WTC11 (cell line): ENCODE results near the gene IGSF10. TPM values are rescaled to one million over a fixed set of nuclear protein-coding genes. Genes with fewer than 3 reads are reported as not detected.

Experiments used
- ATAC-seq: fragments of 200-7000 bp; cut with Tn5 transposase; 2 replicates; pipeline ENCODE4 v1.10.0; 2021; ENCODE audit warnings: mild to moderate bottlenecking, moderate library complexity
- CTCF ChIA-PET: fragments of 300-600 bp; sonication (Branson Sonifier 250); formaldehyde crosslinking; loops from one replicate; lab custom pipeline; 2021; ENCODE audit warnings: antibody characterized with exemption; lab: Charles Lee
- POLR2A ChIA-PET: fragments of 350-600 bp; sonication (Branson Sonifier 250); formaldehyde crosslinking; loops from one replicate; lab custom pipeline; 2021; ENCODE audit warnings: antibody characterized with exemption; lab: Charles Lee
- DNase-seq: peaks from one replicate; pipeline ENCODE4 v3.0.0; 2021; ENCODE audit warnings: low spot score
- H3K27ac Mint-ChIP-seq: 2 replicates; pipeline ENCODE4 v1.8.0; 2021; ENCODE audit warnings: mixed read lengths
- H3K27me3 Mint-ChIP-seq: 2 replicates; pipeline ENCODE4 v1.8.0; 2021; ENCODE audit warnings: low read depth, mild to moderate bottlenecking, moderate library complexity, mixed read lengths
- H3K36me3 Mint-ChIP-seq: 2 replicates; pipeline ENCODE4 v1.8.0; 2021; ENCODE audit warnings: mixed read lengths
- H3K4me1 Mint-ChIP-seq: 2 replicates; pipeline ENCODE4 v1.8.0; 2022; ENCODE audit warnings: mixed read lengths
- H3K4me3 Mint-ChIP-seq: 2 replicates; pipeline ENCODE4 v1.8.0; 2021; ENCODE audit warnings: mild to moderate bottlenecking, moderate library complexity, mixed read lengths
- H3K9me3 Mint-ChIP-seq: 2 replicates; pipeline ENCODE4 v1.8.0; 2021; ENCODE audit warnings: mixed read lengths
- CREM ChIP-seq: sonication (generic); formaldehyde crosslinking; IDR thresholded peaks from 2 replicates; pipeline ENCODE4 v1.8.1; 2022; ENCODE audit warnings: mild to moderate bottlenecking, missing genetic modification reagents, moderate library complexity
- ETV6 ChIP-seq: sonication (generic); formaldehyde crosslinking; IDR thresholded peaks from 2 replicates; pipeline ENCODE4 v1.8.1; 2022; ENCODE audit warnings: mild to moderate bottlenecking, missing genetic modification reagents
- GABPB1 ChIP-seq: sonication (generic); formaldehyde crosslinking; IDR thresholded peaks from 2 replicates; pipeline ENCODE4 v1.8.1; 2023; ENCODE audit warnings: mild to moderate bottlenecking, missing genetic modification reagents
- GRHL2 ChIP-seq: fragments of 250-450 bp; sonication (Bioruptor Pico); IDR thresholded peaks from 2 replicates; pipeline ENCODE4 v1.8.0; 2022; ENCODE audit warnings: mild to moderate bottlenecking, moderate library complexity; ENCODE audit not compliant: insufficient replicate concordance, severe bottlenecking
- IRF2 ChIP-seq: sonication (generic); formaldehyde crosslinking; IDR thresholded peaks from 2 replicates; pipeline ENCODE4 v1.8.0; 2022; ENCODE audit warnings: low read depth, missing genetic modification reagents, borderline replicate concordance
- KAT7 ChIP-seq: sonication (generic); formaldehyde crosslinking; IDR thresholded peaks from 2 replicates; pipeline ENCODE4 v1.8.1; 2023; ENCODE audit warnings: missing genetic modification reagents, mild to moderate bottlenecking, borderline replicate concordance
- MXD4 ChIP-seq: fragments of 250-450 bp; sonication (Bioruptor Pico); IDR thresholded peaks from 2 replicates; pipeline ENCODE4 v1.8.0; 2021; ENCODE audit warnings: mild to moderate bottlenecking, moderate library complexity, borderline replicate concordance
- NR1H2 ChIP-seq: sonication (generic); formaldehyde crosslinking; IDR thresholded peaks from 2 replicates; pipeline ENCODE4 v1.9.0; 2021; ENCODE audit warnings: mild to moderate bottlenecking, moderate library complexity, missing genetic modification reagents
- SP1 ChIP-seq: sonication (generic); formaldehyde crosslinking; conservative IDR thresholded peaks from 2 replicates; pipeline ENCODE4 v1.8.1; 2022; ENCODE audit warnings: missing genetic modification reagents
- TCF7 ChIP-seq: sonication (generic); formaldehyde crosslinking; IDR thresholded peaks from 2 replicates; pipeline ENCODE4 v1.8.0; 2022; ENCODE audit warnings: mild to moderate bottlenecking, low read depth, missing genetic modification reagents, moderate library complexity
- ZNF232 ChIP-seq: sonication (generic); formaldehyde crosslinking; IDR thresholded peaks from 2 replicates; pipeline ENCODE4 v1.8.0; 2022; ENCODE audit warnings: mild to moderate bottlenecking, missing genetic modification reagents
- ZNF263 ChIP-seq: sonication (generic); formaldehyde crosslinking; IDR thresholded peaks from 2 replicates; pipeline ENCODE4 v1.8.1; 2022; ENCODE audit warnings: low read depth, mild to moderate bottlenecking, moderate library complexity, missing genetic modification reagents
- total RNA-seq: library from RNA; stranded (reverse); gene quantifications from 3 replicates; pipeline ENCODE4 v1.2.3, GENCODE V29; 2021
- TF ChIP-seq, protein P1 (sequence below): fragments of 200-600 bp; IDR thresholded peaks from 2 replicates; pipeline ENCODE4 v1.8.0; 2022; ENCODE audit warnings: antibody characterized with exemption
- TF ChIP-seq, protein P2 (sequence below): sonication (generic); formaldehyde crosslinking; IDR thresholded peaks from 2 replicates; pipeline ENCODE4 v1.8.0; 2023; ENCODE audit warnings: mild to moderate bottlenecking, missing genetic modification reagents
- TF ChIP-seq, protein P3 (sequence below): fragments of 250-450 bp; sonication (Bioruptor Pico); IDR thresholded peaks from 2 replicates; pipeline ENCODE4 v1.8.0; 2021; ENCODE audit warnings: mild to moderate bottlenecking
- TF ChIP-seq, protein P4 (sequence below): sonication (generic); formaldehyde crosslinking; IDR thresholded peaks from 2 replicates; pipeline ENCODE4 v1.8.1; 2023; ENCODE audit warnings: mild to moderate bottlenecking, missing genetic modification reagents
- TF ChIP-seq, protein P5 (sequence below): sonication (generic); formaldehyde crosslinking; IDR thresholded peaks from 2 replicates; pipeline ENCODE4 v1.8.1; 2023; ENCODE audit warnings: mild to moderate bottlenecking, missing genetic modification reagents, moderate library complexity
- TF ChIP-seq, protein P6 (sequence below): sonication (generic); formaldehyde crosslinking; conservative IDR thresholded peaks from 2 replicates; pipeline ENCODE4 v1.8.1; 2022; ENCODE audit warnings: mild to moderate bottlenecking, missing genetic modification reagents
- TF ChIP-seq, protein P7 (sequence below): sonication (generic); formaldehyde crosslinking; IDR thresholded peaks from 2 replicates; pipeline ENCODE4 v1.8.0; 2022; ENCODE audit warnings: mild to moderate bottlenecking, missing genetic modification reagents

Gene IGSF10
- total RNA-seq, 1 experiment from 2014 or later = 0.70 TPM

DNA sequence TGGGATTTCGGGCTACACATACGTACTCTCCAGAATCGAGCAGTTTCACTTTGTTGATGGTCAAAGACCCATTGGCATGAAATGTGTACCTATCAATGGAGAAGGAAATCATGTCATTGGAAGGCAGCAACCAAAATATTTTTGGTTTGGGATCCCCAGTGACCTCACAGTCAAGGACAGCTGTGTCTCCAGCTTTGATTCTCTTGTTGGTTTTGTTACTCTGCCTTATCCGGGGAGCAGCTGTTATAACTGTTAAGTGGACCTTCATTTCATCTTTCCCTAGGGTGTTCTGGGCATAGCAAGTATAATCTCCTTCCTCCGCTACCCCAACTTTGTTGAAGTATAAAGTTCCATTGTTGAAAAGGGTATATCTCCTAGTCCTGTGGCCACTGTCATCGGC is 23.0 kb downstream of the IGSF10 start:
- no peak for DNase-seq

DNA sequence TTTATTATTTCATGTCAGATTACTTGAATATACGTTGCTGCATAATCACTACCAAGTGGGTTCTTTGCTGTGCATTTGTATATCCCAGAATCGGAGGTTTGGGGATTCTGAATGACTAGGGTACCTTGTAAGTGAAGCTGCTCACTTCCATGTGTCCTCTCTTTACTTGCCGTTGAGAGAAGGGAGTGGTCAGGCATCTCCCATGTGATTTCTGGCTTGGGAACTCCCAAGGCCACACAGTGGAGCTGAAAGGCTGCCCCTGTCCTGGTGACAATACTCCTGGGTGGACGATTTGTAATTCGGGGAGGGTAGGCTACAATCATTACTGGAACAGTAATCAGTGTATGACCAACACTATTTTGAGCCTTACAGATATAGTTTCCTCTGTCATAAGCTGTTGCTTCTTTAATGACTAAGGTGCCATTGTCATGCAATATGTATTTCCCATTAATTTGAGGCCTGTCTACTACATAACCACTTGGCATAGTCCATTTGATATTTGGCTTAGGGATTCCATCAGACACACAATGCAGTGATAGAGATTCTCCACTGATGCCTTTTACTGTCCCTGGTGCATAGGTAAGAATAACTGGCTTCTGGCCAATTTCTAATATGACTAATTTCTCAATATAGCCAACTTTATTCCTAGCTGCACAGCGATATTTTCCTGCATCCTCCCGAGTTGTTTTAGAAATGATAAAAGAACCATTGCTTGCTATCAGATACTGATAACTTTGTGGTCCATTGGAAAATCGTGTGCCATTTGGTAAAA is 24.0 kb downstream of the IGSF10 start:
- H3K36me3 Mint-ChIP-seq = peaks cover 3% of the 10 kb centered on the region; the same call in 1 of the 2 replicates
- H3K27ac Mint-ChIP-seq = no peak overlapping the region
- H3K9me3 Mint-ChIP-seq = no peaks in the 10 kb centered on the region
- DNase-seq = no peak
- TF ChIP-seq, protein P1, sequence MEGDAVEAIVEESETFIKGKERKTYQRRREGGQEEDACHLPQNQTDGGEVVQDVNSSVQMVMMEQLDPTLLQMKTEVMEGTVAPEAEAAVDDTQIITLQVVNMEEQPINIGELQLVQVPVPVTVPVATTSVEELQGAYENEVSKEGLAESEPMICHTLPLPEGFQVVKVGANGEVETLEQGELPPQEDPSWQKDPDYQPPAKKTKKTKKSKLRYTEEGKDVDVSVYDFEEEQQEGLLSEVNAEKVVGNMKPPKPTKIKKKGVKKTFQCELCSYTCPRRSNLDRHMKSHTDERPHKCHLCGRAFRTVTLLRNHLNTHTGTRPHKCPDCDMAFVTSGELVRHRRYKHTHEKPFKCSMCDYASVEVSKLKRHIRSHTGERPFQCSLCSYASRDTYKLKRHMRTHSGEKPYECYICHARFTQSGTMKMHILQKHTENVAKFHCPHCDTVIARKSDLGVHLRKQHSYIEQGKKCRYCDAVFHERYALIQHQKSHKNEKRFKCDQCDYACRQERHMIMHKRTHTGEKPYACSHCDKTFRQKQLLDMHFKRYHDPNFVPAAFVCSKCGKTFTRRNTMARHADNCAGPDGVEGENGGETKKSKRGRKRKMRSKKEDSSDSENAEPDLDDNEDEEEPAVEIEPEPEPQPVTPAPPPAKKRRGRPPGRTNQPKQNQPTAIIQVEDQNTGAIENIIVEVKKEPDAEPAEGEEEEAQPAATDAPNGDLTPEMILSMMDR = no peak
- TF ChIP-seq MXD4 (no peak), ETV6 (CRISPR knock-in tag) (no peak), GABPB1 (CRISPR knock-in tag) (no peak), SP1 (CRISPR knock-in tag) (no peak), ZNF232 (no peak)
- TF ChIP-seq, protein P2, sequence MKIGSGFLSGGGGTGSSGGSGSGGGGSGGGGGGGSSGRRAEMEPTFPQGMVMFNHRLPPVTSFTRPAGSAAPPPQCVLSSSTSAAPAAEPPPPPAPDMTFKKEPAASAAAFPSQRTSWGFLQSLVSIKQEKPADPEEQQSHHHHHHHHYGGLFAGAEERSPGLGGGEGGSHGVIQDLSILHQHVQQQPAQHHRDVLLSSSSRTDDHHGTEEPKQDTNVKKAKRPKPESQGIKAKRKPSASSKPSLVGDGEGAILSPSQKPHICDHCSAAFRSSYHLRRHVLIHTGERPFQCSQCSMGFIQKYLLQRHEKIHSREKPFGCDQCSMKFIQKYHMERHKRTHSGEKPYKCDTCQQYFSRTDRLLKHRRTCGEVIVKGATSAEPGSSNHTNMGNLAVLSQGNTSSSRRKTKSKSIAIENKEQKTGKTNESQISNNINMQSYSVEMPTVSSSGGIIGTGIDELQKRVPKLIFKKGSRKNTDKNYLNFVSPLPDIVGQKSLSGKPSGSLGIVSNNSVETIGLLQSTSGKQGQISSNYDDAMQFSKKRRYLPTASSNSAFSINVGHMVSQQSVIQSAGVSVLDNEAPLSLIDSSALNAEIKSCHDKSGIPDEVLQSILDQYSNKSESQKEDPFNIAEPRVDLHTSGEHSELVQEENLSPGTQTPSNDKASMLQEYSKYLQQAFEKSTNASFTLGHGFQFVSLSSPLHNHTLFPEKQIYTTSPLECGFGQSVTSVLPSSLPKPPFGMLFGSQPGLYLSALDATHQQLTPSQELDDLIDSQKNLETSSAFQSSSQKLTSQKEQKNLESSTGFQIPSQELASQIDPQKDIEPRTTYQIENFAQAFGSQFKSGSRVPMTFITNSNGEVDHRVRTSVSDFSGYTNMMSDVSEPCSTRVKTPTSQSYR = no peak
- TF ChIP-seq, protein P3, sequence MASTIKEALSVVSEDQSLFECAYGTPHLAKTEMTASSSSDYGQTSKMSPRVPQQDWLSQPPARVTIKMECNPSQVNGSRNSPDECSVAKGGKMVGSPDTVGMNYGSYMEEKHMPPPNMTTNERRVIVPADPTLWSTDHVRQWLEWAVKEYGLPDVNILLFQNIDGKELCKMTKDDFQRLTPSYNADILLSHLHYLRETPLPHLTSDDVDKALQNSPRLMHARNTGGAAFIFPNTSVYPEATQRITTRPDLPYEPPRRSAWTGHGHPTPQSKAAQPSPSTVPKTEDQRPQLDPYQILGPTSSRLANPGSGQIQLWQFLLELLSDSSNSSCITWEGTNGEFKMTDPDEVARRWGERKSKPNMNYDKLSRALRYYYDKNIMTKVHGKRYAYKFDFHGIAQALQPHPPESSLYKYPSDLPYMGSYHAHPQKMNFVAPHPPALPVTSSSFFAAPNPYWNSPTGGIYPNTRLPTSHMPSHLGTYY = no peak
- H3K4me3 Mint-ChIP-seq = no peak overlapping the region
- H3K4me1 Mint-ChIP-seq = peaks cover 31% of the 10 kb centered on the region
- POLR2A ChIA-PET = no interaction called here
- H3K27me3 Mint-ChIP-seq = no peaks in the 10 kb centered on the region
- ATAC-seq = no peak
- CTCF ChIA-PET = no interaction called here

More for the DNA sequence above, 23.0 kb downstream of the IGSF10 start:
- TF ChIP-seq GRHL2 = no peak
- TF ChIP-seq, protein P4, sequence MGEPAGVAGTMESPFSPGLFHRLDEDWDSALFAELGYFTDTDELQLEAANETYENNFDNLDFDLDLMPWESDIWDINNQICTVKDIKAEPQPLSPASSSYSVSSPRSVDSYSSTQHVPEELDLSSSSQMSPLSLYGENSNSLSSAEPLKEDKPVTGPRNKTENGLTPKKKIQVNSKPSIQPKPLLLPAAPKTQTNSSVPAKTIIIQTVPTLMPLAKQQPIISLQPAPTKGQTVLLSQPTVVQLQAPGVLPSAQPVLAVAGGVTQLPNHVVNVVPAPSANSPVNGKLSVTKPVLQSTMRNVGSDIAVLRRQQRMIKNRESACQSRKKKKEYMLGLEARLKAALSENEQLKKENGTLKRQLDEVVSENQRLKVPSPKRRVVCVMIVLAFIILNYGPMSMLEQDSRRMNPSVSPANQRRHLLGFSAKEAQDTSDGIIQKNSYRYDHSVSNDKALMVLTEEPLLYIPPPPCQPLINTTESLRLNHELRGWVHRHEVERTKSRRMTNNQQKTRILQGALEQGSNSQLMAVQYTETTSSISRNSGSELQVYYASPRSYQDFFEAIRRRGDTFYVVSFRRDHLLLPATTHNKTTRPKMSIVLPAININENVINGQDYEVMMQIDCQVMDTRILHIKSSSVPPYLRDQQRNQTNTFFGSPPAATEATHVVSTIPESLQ (CRISPR knock-in tag) = no peak
- TF ChIP-seq, all 79 proteins: peak for 0
- POLR2A ChIA-PET = no interaction called here
- Mint-ChIP-seq H3K4me3 (no peak overlapping the region), H3K27ac (no peak overlapping the region), H3K27me3 (no peaks in the 10 kb centered on the region), H3K9me3 (no peaks in the 10 kb centered on the region), H3K36me3 (no peaks in the 10 kb centered on the region), H3K4me1 (peaks cover 26% of the 10 kb centered on the region)
- ATAC-seq = no peak
- CTCF ChIA-PET = interaction anchor here (4.1 kb wide), 1 partner anchor 400 kb away, joined by 46 read pairs; no protein-coding TSS in a partner anchor

DNA sequence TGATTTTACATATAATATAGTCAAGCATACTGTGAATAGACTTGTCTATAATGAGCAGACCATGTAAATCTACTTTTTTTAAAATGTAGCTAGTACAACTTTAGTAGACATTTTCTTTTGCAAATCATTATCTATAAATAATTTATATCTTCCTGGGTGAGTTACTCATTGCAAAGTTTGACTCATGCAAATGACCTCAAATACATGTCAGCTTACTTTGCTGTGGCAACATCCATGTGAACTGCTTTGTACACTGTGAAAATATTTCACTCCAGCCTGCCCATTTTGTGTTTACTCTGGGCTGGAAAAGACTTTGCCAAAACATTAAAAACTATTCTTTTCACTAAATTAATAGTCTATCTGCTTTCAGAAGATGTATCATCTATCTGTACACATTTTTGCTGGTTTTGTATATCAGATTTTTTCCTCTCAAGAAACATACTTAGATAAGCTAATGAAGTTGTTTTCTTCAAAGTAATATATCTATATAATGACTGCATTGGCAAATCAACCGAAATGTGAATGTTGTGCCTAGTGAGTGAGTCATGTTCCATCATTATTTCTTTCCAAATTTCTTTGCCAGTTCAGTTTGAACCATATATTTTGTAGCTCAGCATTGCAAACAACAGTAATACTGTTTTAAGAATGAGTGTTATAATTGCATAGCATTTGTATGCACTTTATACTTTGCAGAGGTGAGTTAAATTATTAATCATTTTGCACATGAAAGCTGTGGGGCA is 26.5 kb downstream of the IGSF10 start:
- DNase-seq = no peak
- peaks cover 13% of the 10 kb centered on the region for H3K36me3 Mint-ChIP-seq
- H3K4me3 Mint-ChIP-seq = no peak overlapping the region
- ChIA-PET POLR2A (no interaction called here), CTCF (interaction anchor here (2.2 kb wide), 1 partner anchor 404 kb away, joined by 14 read pairs; no protein-coding TSS in a partner anchor)
- ATAC-seq = no peak
- H3K27me3 Mint-ChIP-seq = peaks cover 4% of the 10 kb centered on the region; the same call in 1 of the 2 replicates
- no peak overlapping the region for H3K27ac Mint-ChIP-seq
- H3K9me3 Mint-ChIP-seq = peaks cover 5% of the 10 kb centered on the region
- H3K4me1 Mint-ChIP-seq = peaks cover 33% of the 10 kb centered on the region
- TF ChIP-seq, protein P5, sequence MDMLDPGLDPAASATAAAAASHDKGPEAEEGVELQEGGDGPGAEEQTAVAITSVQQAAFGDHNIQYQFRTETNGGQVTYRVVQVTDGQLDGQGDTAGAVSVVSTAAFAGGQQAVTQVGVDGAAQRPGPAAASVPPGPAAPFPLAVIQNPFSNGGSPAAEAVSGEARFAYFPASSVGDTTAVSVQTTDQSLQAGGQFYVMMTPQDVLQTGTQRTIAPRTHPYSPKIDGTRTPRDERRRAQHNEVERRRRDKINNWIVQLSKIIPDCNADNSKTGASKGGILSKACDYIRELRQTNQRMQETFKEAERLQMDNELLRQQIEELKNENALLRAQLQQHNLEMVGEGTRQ = no peak
- no peak for TF ChIP-seq ZNF263 (CRISPR knock-in tag)
- TF ChIP-seq TCF7 (CRISPR knock-in tag) = no peak
- TF ChIP-seq, protein P6, sequence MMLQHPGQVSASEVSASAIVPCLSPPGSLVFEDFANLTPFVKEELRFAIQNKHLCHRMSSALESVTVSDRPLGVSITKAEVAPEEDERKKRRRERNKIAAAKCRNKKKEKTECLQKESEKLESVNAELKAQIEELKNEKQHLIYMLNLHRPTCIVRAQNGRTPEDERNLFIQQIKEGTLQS = no peak
- TF ChIP-seq, protein P3 = no peak
- TF ChIP-seq IRF2 = no peak
- TF ChIP-seq CREM = no peak
- no peak for TF ChIP-seq KAT7 (CRISPR knock-in tag)
- no peak for TF ChIP-seq NR1H2 (CRISPR knock-in tag)
- TF ChIP-seq, protein P7, sequence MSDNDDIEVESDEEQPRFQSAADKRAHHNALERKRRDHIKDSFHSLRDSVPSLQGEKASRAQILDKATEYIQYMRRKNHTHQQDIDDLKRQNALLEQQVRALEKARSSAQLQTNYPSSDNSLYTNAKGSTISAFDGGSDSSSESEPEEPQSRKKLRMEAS (CRISPR knock-in tag) = no peak
